IPS-11a (cell line): ENCODE results near the gene MLLT10.
"Not testable (repeated sequence)": the region's sequence is repeated elsewhere in the genome, so short reads cannot be mapped to it uniquely, and the experiment has no call there.

ENCODE experiments used
- H3K4me3 ChIP-seq: one replicate; pipeline ENCODE4 v1.5.1; 2013; ENCODE audit warnings: low read depth, low read length, control low read depth

The MLLT10 gene

GRCh38 chr10:21628645-21629044 is 94.6 kb downstream of the MLLT10 start:
- H3K4me3 ChIP-seq, result not testable (repeated sequence)

GRCh38 chr10:21634599-21635365 is 100.8 kb downstream of the MLLT10 start:
- H3K4me3 ChIP-seq, result no peak overlapping the region

GRCh38 chr10:21637795-21638194 is 103.8 kb downstream of the MLLT10 start:
- no peak overlapping the region for H3K4me3 ChIP-seq

- no peak overlapping the region for H3K4me3 ChIP-seq
These were observed 104.6 kb downstream of the MLLT10 start for GRCh38 chr10:21638681-21639080.

GRCh38 chr10:21648040-21648439 is 114.0 kb downstream of the MLLT10 start:
- H3K4me3 ChIP-seq, result no peak overlapping the region

GRCh38 chr10:21649454-21649872 is 115.4 kb downstream of the MLLT10 start:
- no peak overlapping the region for H3K4me3 ChIP-seq

- no peak overlapping the region for H3K4me3 ChIP-seq
These were observed 116.3 kb downstream of the MLLT10 start for GRCh38 chr10:21650353-21650752.

GRCh38 chr10:21655236-21655635 is 121.2 kb downstream of the MLLT10 start:
- no peak overlapping the region for H3K4me3 ChIP-seq

GRCh38 chr10:21655687-21656086 is 121.7 kb downstream of the MLLT10 start:
- no peak overlapping the region for H3K4me3 ChIP-seq

GRCh38 chr10:21661087-21661486 is 127.1 kb downstream of the MLLT10 start:
- H3K4me3 ChIP-seq, result no peak overlapping the region

- no peak overlapping the region for H3K4me3 ChIP-seq
These were observed 127.9 kb downstream of the MLLT10 start for GRCh38 chr10:21661935-21662334.

GRCh38 chr10:21662635-21663034 is 128.6 kb downstream of the MLLT10 start:
- H3K4me3 ChIP-seq, result no peak overlapping the region

GRCh38 chr10:21668831-21669230 is 134.8 kb downstream of the MLLT10 start:
- H3K4me3 ChIP-seq, result no peak overlapping the region

GRCh38 chr10:21670391-21670790 is 136.4 kb downstream of the MLLT10 start:
- no peak overlapping the region for H3K4me3 ChIP-seq

GRCh38 chr10:21673668-21674067 is 139.6 kb downstream of the MLLT10 start:
- H3K4me3 ChIP-seq, result no peak overlapping the region

GRCh38 chr10:21675157-21675796 is 141.2 kb downstream of the MLLT10 start:
- H3K4me3 ChIP-seq, result no peak overlapping the region

- H3K4me3 ChIP-seq, result no peak overlapping the region
These were observed 143.5 kb downstream of the MLLT10 start for GRCh38 chr10:21677551-21677950.

- no peak overlapping the region for H3K4me3 ChIP-seq
These were observed 147.1 kb downstream of the MLLT10 start for GRCh38 chr10:21681156-21681555.

- H3K4me3 ChIP-seq, result no peak overlapping the region
These were observed 153.4 kb downstream of the MLLT10 start for GRCh38 chr10:21687266-21688008.

- no peak overlapping the region for H3K4me3 ChIP-seq
These were observed 153.9 kb downstream of the MLLT10 start for GRCh38 chr10:21688009-21688332.

GRCh38 chr10:21688870-21689269 is 154.8 kb downstream of the MLLT10 start:
- no peak overlapping the region for H3K4me3 ChIP-seq

GRCh38 chr10:21689881-21690280 is 155.8 kb downstream of the MLLT10 start:
- no peak overlapping the region for H3K4me3 ChIP-seq
